Measurements from ENCODE around the gene CGGBP1.

The CGGBP1 gene, protein sequence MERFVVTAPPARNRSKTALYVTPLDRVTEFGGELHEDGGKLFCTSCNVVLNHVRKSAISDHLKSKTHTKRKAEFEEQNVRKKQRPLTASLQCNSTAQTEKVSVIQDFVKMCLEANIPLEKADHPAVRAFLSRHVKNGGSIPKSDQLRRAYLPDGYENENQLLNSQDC

GRCh38 chr3:88058581-88059379 lies at the start of gene CGGBP1, which contains the start of gene ZNF654:
Gene CGGBP1 (minus strand): TSS chr3:88059005. CDS start chr3:88055976, 3,029 bp downstream.
Gene ZNF654 (plus strand): TSS chr3:88059255. CDS start chr3:88059320, 65 bp downstream.
- peak; percentile 99 for DNase-seq

GRCh38 chr3:88105325-88105724 lies 46.5 kb upstream of the CGGBP1 start:
- DNase-seq, result no peak

DNA sequence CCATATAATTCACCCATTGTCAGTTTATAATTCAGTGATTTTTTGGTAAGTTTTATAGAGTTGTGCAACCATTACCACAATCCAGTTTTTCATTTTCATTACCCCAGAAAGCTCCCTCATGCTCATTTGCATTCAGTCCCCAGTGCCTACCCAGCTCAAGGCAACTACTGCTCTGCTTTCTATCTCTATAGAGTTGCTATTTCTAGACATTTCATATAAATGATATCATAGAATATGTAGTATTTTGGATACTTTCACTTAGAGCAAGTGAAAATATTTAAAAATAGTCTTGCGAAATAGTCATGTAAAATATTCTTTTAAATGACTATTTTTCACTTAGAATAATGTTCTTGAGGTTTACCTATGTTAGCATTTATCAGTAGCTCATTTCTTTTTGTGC lies 42.3 kb upstream of the CGGBP1 start:
- DNase-seq, result no peak

DNA sequence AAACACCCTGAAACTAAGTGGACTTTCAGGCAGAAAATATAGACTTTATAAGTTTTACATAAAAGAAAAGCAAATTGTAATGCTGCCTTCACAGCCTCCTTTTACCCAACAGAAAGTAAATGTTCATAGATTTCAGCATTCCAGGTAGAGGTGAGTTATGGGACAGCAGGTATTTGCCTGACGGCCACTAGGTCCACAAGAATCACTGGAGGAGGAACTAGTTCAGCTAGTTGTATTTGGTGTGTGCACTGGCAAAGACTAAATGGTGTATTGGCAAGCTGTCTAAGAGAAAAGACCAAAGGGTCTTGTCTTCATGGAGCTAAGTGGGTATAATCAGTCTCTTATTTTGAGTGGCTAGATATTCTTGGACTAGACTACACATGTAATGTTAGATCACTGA lies 34.5 kb upstream of the CGGBP1 start:
- no peak for DNase-seq

DNA sequence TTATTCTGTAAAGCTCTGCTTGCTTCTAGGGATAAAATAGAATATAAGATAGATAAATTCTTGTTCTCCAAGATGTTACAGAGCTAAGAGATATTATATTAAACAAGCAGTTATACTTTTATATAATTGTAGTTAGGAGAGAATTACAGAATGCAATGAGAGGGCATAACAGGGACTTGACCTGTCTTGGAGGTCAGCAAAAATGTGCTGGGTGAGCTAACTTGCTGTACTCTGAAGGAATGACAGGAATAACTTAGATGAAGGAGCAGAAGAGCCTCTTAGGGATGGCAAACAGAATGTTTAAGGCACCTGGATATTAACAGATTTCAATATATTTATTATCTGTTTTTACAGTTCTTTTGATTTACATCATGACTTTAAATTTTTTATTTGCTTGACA lies 33.5 kb upstream of the CGGBP1 start:
- no peak for DNase-seq

DNA sequence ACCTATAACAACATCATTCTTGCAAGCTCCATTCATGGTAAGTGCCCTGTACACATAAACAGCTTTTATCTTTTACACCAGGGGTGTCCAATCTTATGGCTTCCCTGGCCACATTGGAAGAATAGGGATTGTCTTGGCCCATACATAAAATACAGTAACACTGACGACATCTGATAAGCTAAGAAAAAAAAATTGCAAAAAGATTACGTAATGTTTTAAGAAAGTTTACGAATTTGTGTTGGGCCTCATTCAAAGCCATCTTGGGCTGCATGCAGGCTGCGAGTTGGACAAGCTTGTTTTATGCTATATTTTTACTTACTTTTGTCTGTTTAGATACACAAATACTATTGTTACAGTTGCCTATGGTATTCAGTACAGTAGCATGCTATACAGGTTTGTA lies 31.9 kb upstream of the CGGBP1 start:
- no peak for DNase-seq

- no peak for DNase-seq
These were observed 25.3 kb upstream of the CGGBP1 start for GRCh38 chr3:88084097-88084501.

DNA sequence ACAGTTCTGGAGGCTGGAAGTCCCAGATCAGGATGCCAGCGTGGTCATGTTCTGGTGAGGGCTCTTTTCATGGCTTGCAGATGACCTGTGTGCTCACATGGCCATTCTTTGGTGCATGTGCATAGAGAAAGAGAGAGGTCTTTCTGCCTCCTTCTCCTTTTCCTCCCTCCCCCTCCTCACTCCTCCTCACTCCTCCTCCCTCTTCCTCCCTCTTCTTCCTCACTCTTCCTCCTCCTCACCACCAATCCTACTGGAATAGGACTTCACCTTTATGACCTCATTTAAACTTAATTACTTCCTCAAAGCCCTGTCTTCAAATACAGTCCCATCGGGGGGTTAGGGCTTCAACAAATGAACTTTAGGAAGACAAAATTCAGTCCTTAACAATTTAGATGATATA lies 24.0 kb upstream of the CGGBP1 start:
- DNase-seq, result no peak

DNA sequence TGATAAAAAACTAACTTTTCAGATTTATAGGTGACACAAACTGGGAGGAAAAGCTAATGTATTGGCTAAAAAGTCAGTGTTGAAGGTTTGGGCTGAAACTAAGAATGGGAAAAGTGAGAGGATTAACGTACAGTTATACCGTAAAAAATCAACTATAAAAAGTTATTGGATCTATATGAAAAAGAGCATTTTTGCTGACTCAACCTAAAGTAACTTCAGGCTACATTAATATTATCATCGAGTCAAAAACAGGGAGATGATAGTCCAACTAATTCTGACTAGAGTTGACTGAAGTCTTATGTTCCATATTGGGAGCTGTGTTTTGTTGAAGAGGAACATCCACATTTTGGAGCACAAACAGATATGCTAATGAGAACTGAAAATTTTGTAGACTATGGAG lies 20.1 kb upstream of the CGGBP1 start:
- DNase-seq, result no peak

GRCh38 chr3:88076712-88077111 lies 17.9 kb upstream of the CGGBP1 start:
- no peak for DNase-seq

DNA sequence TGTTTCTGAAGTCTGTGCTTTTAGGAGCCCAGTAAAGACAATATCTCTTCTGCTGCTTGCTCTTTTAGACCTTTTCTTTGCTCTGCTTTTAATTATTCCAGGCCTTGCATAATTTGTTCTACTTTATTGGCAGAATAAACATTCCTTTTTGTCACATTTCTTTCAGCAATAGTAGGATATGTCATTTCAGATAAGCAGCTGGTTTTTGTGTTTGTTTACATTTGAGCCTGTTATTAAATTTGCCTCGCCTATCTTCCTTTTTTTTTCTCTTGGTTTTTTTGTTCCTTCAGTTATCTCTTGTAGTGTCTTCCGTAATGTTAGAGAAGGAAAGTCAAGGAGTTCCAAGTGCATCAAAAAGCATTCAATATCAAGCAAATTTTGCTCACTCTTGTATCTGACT lies 16.7 kb upstream of the CGGBP1 start:
- no peak for DNase-seq

- no peak for DNase-seq
These were observed 16.3 kb upstream of the CGGBP1 start for GRCh38 chr3:88075072-88075471.

DNA sequence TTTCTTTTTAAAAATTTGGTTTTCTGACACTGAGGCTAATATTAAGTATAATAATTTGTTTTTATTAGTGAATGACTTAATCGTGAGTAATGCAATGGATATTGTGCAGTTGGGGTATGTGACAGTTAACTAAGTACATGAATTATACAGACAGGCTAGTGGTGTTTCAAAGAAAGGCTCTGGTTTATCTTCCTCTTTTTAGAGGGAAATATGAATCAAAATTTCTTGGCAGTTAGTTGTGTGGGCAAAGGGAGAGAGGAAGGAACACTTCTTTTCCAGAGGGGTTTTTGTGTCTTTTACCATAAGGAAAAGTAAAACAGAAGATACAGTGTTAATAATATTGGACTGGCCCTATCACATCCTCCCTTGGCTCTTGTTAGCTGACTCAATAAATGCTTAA lies 2.9 kb upstream of the CGGBP1 start:
- no peak for DNase-seq

- DNase-seq, result no peak
These were observed 770 bp upstream of the CGGBP1 start for GRCh38 chr3:88059380-88060170.

- no peak for DNase-seq
These were observed 562 bp downstream of the CGGBP1 start for GRCh38 chr3:88058306-88058580.

- DNase-seq, result no peak
These were observed 1.0 kb downstream of the CGGBP1 start for GRCh38 chr3:88057630-88058305.

- no peak for DNase-seq
These were observed 12.0 kb downstream of the CGGBP1 start for GRCh38 chr3:88046766-88047165.

- DNase-seq, result no peak
These were observed 14.4 kb downstream of the CGGBP1 start for GRCh38 chr3:88044411-88044810.

GRCh38 chr3:88041005-88041404 lies 17.8 kb downstream of the CGGBP1 start:
- no peak for DNase-seq

- DNase-seq, result no peak
These were observed 18.3 kb downstream of the CGGBP1 start for GRCh38 chr3:88040529-88040928.

- DNase-seq, result no peak
These were observed 20.2 kb downstream of the CGGBP1 start for GRCh38 chr3:88038566-88038965.

- DNase-seq, result no peak
These were observed 22.6 kb downstream of the CGGBP1 start for GRCh38 chr3:88036221-88036620.

DNA sequence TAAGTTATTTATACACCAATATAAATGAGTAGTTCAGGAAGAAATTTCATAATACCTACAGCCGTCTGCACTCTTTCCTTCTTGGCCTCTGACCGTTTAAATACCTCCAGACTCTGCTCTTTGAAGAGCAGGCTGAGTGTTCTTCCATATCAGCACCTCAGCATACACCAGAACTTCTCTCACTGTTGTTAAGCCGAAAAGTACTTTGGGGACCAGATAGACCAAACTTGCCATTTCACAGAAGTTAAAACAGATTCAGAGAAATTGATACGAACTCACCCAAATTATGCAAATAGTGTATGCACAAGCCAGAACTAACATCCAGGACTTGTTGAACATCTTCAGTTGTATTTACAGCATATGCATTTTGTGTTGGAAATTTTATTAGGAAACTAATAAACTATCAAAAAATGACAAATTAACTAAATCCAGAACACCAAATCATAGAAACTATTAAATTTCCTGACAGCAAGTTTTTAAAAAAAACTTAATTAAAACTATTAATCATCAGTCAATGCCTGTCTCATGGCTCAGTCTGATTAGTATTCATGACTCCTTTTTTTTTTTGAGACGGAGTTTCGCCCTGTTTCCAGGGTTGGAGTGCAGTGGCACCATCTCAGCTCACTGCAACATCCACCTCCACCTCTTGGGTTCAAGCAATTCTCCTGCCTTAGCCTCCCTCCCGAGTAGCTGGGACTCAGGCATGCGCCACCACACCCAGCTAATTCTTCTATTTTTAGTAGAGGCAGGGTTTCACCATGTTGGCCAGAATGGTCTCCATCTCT lies 24.1 kb downstream of the CGGBP1 start:
- DNase-seq, result no peak
